Testis (tissue), 2 donors: ENCODE results near the gene ENKD1.

ENCODE experiments used
- CTCF ChIP-seq, 3 experiments: fragments of 450-650 bp in 2 of 3; fragments of 200-600 bp in 1 of 3; sonication (generic) in 1 of 3; IDR thresholded peaks; one replicate each; pipeline ENCODE4 v1.5.1; 2016 to 2019; ENCODE audit warnings: antibody characterized with exemption in 3 of 3, mild to moderate bottlenecking in 2 of 3, moderate library complexity in 1 of 3
- POLR2A ChIP-seq: fragments of 450-650 bp; IDR thresholded peaks from one replicate; pipeline ENCODE4 v1.6.1; 2017; ENCODE audit warnings: antibody characterized with exemption, mild to moderate bottlenecking, moderate library complexity

GRCh38 chr16:67709050-67709449 lies 42.5 kb upstream of the ENKD1 start:
- TF ChIP-seq POLR2A (no peak), CTCF (IDR thresholded peaks at IDR 0.05) (no peak)
